RPMI7951 (cell line): ENCODE data around the gene OGN. TPM values are rescaled to one million over a fixed set of nuclear protein-coding genes. Genes with fewer than 3 reads are reported as not detected.
"Not testable (repeated sequence)": the region's sequence is repeated elsewhere in the genome, so short reads cannot be mapped to it uniquely, and the experiment has no call there.

Experiments
- DNase-seq: peaks from one replicate; pipeline ENCODE4 v3.0.0-alpha.2; 2012; ENCODE audit warnings: low read depth
- total RNA-seq: library from RNA; depleted of rRNA; stranded (reverse); fragments of >200 nt; shearing (Covaris generic); gene quantifications from 2 replicates; pipeline ENCODE4 v1.2.3, GENCODE V29; 2014; rRNA removed

Gene OGN, protein sequence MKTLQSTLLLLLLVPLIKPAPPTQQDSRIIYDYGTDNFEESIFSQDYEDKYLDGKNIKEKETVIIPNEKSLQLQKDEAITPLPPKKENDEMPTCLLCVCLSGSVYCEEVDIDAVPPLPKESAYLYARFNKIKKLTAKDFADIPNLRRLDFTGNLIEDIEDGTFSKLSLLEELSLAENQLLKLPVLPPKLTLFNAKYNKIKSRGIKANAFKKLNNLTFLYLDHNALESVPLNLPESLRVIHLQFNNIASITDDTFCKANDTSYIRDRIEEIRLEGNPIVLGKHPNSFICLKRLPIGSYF
- total RNA-seq = not detected in 2 replicates

GRCh38 chr9:92404042-92404836 lies at the start of gene OGN:
TSS of gene OGN (minus strand) at chr9:92404578. CDS start at chr9:92403407, 1,171 bp downstream.
- no peak for DNase-seq

GRCh38 chr9:92446536-92446935 lies 42.2 kb upstream of the OGN start:
- DNase-seq = no peak

GRCh38 chr9:92444841-92445240 lies 40.5 kb upstream of the OGN start:
- no peak for DNase-seq

- DNase-seq = no peak
Observed at GRCh38 chr9:92440751-92441046, 36.3 kb upstream of the OGN start.

- DNase-seq = peak; percentile 37
Observed at GRCh38 chr9:92439921-92440750, 35.8 kb upstream of the OGN start.

DNA sequence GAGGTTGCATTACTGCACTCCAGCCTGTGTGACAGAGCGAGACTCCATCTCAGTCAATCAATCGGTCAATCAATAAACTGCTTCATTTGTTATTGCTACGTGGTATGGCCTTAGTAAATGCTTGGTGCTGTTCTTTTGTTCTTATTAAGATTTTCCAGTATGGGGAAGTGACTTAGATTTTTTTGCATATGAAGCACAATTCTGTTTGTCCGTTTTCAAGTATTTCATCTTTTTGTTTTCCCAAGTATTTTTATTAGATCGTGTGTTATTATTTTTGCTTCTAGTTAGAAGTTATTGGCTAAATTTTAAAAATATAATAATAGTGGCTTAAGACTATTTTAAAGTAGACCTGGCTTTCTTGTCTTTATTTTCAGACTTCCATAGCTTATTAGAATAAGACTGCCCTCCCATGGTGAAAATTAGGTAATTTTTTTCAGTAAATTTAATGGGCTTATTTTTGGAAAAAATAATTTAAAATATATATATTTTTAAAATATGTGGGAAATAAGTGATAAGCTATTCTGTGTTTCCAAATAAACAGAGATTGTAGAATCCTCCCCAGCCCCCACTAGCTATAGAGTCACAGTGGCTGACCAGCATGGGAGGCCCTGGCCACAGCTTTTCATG lies 34.6 kb upstream of the OGN start:
- peak; percentile 9 for DNase-seq

- DNase-seq = no peak
Observed at GRCh38 chr9:92435263-92435662, 30.9 kb upstream of the OGN start.

GRCh38 chr9:92432972-92433548 lies 28.7 kb upstream of the OGN start:
- no peak for DNase-seq

- no peak for DNase-seq
Observed at GRCh38 chr9:92432350-92432749, 28.0 kb upstream of the OGN start.

- no peak for DNase-seq
Observed at GRCh38 chr9:92429836-92430235, 25.5 kb upstream of the OGN start.

DNA sequence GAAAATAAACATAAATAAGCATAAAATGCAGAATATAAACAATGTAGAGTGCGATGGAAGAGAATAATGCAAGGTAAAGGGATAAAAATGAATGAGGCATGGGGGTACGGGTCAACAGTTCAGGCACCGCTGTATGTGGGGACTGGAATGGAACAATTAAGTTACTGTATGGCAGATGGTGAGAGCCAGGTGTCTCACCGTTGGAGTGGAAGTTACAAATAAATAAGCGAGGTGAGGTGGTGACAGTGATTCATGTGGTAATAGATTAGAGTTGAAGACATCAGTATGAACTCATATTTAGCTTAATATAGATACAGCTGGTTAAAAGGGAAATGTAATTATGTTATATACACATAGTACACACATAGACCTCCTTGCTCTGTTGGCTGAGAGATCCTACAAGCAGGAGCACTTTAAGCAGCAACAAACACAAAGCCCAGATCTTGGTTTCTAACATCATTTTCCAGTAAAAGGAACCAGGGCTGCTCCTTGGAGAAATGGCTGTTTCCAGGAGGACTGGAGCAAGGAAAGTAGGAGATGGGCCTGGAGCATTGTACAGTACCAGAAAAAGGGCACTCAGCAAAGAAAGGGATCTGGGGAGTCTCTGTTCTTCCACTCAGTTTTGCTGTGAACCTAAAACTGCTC lies 22.2 kb upstream of the OGN start:
- no peak for DNase-seq

- peak; percentile 8 for DNase-seq
Observed at GRCh38 chr9:92425474-92425873, 21.1 kb upstream of the OGN start.

DNA sequence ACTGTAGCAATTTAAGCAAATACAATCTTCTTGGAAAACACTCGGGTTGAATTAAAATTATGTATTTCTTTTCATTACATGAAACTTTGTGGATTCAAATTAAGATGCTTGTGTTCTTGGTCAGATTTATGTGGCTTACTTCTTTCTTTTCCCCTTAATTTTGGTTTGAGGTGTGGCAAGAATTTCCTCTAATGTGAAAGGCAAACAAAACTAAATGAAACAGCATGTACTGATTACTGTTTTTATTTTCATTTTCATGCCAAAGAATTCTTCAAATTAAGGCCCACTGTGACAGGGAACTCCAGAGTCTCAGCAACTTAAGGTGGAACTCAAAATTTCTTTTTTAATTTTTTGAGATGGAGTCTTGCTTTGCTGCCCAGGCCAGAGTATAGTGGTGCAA lies 20.0 kb upstream of the OGN start, which contains the start of gene OMD:
OMD (minus strand) TSS at position 132 of the 400 bp plus-strand sequence. CDS start 6,913 bp downstream, outside the sequence.
- no peak for DNase-seq

GRCh38 chr9:92423612-92424011 lies 19.2 kb upstream of the OGN start:
- DNase-seq = no peak

DNA sequence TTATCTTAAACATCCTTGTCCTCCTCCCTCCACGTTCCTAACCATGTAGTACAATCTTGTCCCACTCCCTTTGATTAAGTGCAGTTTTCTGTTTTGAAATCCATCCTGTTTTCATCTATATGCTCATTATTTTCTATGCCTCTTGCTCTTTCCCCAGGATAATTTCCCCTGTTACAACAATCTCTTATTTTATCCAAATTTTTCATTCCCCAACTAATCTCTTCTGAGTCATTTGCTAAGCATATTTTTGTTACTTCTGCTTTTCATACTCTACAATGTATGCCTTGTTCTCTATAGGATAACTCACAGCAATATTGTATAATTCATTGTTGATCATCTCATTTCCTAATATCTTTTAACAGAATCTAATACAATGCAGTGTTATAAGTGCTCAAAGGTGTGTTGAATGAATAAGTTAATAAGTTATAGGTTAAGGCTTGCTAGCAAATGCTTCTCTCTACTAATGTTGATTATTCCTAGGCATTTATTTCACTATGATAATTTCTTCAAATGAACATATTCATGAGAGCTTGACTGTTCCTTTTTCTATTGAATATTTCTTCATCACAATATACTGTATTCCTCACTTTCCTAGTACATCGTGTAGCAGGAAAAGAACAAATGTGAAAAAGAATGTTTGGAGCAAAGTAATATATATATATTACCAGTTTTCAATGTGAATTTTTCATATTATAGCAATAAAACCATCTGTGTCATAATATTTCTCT lies 18.4 kb upstream of the OGN start:
- no peak for DNase-seq

- no peak for DNase-seq
Observed at GRCh38 chr9:92414566-92414965, 10.2 kb upstream of the OGN start.

- not testable (repeated sequence) for DNase-seq
Observed at GRCh38 chr9:92411157-92411556, 6.8 kb upstream of the OGN start.

DNA sequence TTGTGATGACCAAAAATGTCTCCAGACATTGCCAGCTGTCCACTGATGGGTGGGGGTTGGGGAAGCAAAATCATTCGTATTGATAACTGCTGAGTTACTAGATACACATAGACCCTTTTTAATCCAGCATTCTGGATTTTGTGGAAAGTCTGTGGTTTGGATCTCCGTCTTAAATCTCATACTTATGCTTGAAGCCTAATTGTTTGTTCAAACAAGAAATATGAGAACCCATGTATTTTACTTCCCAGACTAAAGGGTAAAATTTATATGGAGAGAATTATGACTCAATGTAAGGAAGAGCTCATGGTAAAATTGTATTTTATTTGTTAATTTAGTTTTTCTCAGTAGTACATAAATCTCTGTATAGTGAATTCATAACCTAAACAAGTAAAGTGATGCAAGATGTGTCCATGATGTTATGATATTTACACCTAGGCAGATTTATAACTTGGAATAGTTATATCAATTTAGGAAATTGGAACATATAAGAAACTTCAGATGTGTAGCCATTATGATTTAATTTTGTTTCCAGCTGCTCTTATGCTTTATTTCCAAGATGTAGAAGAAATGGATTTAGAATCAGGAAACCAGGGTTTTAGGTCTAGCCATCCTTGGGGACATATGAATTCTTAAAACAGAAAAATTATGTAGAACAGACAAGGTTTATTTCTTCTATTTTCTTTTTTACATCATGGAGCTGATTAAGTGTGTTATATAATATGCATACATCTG lies 4.5 kb upstream of the OGN start:
- no peak for DNase-seq

- no peak for DNase-seq
Observed at GRCh38 chr9:92407818-92408217, 3.4 kb upstream of the OGN start.

DNA sequence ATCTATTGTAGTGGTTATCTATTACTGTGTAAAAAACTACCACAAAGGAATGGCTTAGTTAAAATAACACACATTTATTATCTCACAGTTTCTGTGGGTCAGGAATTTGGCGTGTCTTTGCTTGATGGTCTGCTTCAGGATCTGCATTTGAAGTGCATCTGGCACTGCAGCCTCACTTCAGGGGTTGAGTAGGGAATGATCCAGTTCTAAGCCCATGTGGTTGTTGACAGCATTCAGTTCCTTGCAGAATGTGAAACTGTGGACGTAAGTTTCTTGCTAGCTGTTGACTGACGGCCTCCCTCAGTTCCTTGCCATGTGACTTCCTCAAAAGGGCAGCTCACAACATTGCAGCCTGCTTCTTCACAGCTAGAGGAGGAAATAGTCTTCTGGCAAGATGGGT lies 2.1 kb upstream of the OGN start:
- no peak for DNase-seq
